IMR-90 (cell line): Measurements from ENCODE around the gene FOXR1.

Experiments
- BHLHE40 ChIP-seq: fragments of 150-350 bp; IDR thresholded peaks from 2 replicates; pipeline ENCODE4 v1.6.1; 2016; ENCODE audit warnings: mild to moderate bottlenecking, low read depth, low read length
- ELK1 ChIP-seq: fragments of 150-350 bp; IDR thresholded peaks from 2 replicates; pipeline ENCODE4 v1.6.1; 2016; ENCODE audit warnings: low read depth, mild to moderate bottlenecking, low read length, moderate library complexity, borderline replicate concordance
- FOS ChIP-seq: fragments of 150-350 bp; IDR thresholded peaks from 2 replicates; pipeline ENCODE4 v1.6.1; 2016; ENCODE audit warnings: low read depth, low read length
- MXI1 ChIP-seq: IDR thresholded peaks from 2 replicates; pipeline ENCODE4 v1.6.1; 2012; ENCODE audit warnings: low read depth, mild to moderate bottlenecking, low read length, moderate library complexity, borderline replicate concordance
- POLR2A ChIP-seq: IDR thresholded peaks from 2 replicates; pipeline ENCODE4 v1.6.1; 2012; ENCODE audit warnings: mild to moderate bottlenecking, low read depth, low read length
- RCOR1 ChIP-seq: IDR thresholded peaks from 2 replicates; pipeline ENCODE4 v1.6.1; 2012; ENCODE audit warnings: mild to moderate bottlenecking, low read length, improper control_type of control experiment; ENCODE audit not compliant: insufficient replicate concordance
- RFX5 ChIP-seq: IDR thresholded peaks from 2 replicates; pipeline ENCODE4 v1.8.0; 2012; ENCODE audit warnings: low read depth, mild to moderate bottlenecking, low read length, moderate library complexity
- TF ChIP-seq, protein P1 (sequence below): conservative IDR thresholded peaks from 2 replicates; pipeline ENCODE4 v1.5.1; 2012; ENCODE audit warnings: mild to moderate bottlenecking, low read depth, low read length, improper control_type of control experiment
- TF ChIP-seq, protein P2 (sequence below): fragments of 150-350 bp; IDR thresholded peaks from 2 replicates; pipeline ENCODE4 v1.6.1; 2017; ENCODE audit warnings: mild to moderate bottlenecking, antibody characterized with exemption, low read length, low read depth

GRCh38 chr11:118939953-118940598 lies 31.5 kb upstream of the FOXR1 start:
- no peak for TF ChIP-seq ELK1
- TF ChIP-seq, protein P1, sequence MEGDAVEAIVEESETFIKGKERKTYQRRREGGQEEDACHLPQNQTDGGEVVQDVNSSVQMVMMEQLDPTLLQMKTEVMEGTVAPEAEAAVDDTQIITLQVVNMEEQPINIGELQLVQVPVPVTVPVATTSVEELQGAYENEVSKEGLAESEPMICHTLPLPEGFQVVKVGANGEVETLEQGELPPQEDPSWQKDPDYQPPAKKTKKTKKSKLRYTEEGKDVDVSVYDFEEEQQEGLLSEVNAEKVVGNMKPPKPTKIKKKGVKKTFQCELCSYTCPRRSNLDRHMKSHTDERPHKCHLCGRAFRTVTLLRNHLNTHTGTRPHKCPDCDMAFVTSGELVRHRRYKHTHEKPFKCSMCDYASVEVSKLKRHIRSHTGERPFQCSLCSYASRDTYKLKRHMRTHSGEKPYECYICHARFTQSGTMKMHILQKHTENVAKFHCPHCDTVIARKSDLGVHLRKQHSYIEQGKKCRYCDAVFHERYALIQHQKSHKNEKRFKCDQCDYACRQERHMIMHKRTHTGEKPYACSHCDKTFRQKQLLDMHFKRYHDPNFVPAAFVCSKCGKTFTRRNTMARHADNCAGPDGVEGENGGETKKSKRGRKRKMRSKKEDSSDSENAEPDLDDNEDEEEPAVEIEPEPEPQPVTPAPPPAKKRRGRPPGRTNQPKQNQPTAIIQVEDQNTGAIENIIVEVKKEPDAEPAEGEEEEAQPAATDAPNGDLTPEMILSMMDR: no peak
- TF ChIP-seq MXI1: no peak
- no peak for TF ChIP-seq FOS
- TF ChIP-seq POLR2A: no peak
- TF ChIP-seq RFX5: no peak
- no peak for TF ChIP-seq BHLHE40
- TF ChIP-seq RCOR1: no peak
- TF ChIP-seq, protein P2, sequence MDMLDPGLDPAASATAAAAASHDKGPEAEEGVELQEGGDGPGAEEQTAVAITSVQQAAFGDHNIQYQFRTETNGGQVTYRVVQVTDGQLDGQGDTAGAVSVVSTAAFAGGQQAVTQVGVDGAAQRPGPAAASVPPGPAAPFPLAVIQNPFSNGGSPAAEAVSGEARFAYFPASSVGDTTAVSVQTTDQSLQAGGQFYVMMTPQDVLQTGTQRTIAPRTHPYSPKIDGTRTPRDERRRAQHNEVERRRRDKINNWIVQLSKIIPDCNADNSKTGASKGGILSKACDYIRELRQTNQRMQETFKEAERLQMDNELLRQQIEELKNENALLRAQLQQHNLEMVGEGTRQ: peak; percentile 34; the same call in 1 of the 2 replicates
